GM04503 (cell line): ENCODE measurements around the gene COL27A1.

Experiments used
- DNase-seq: peaks from one replicate; pipeline ENCODE4 v3.0.0-alpha.2; 2012; ENCODE audit warnings: low read depth

COL27A1 gene

DNA sequence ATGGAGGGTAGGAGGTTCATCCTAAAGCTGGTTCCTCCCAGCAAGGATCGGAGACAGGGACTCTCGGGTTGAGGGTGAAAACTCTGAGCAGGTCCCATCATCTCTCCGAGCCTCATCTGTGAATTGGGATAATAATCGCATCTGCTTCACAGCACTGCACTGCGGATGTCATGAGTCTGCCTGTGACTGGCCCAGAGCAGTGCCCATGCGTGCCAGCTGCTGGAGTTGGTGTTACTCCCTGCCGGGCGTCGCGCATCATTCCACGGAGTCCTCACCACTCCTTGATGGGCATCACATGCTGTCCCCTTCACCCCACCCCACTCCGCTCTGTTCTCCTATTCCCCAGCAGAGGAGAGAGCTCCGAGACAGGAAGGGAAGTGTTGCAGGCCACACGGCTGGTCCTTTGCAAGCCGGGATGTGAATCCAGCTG is 132.4 kb downstream of the COL27A1 start:
- no peak for DNase-seq

DNA sequence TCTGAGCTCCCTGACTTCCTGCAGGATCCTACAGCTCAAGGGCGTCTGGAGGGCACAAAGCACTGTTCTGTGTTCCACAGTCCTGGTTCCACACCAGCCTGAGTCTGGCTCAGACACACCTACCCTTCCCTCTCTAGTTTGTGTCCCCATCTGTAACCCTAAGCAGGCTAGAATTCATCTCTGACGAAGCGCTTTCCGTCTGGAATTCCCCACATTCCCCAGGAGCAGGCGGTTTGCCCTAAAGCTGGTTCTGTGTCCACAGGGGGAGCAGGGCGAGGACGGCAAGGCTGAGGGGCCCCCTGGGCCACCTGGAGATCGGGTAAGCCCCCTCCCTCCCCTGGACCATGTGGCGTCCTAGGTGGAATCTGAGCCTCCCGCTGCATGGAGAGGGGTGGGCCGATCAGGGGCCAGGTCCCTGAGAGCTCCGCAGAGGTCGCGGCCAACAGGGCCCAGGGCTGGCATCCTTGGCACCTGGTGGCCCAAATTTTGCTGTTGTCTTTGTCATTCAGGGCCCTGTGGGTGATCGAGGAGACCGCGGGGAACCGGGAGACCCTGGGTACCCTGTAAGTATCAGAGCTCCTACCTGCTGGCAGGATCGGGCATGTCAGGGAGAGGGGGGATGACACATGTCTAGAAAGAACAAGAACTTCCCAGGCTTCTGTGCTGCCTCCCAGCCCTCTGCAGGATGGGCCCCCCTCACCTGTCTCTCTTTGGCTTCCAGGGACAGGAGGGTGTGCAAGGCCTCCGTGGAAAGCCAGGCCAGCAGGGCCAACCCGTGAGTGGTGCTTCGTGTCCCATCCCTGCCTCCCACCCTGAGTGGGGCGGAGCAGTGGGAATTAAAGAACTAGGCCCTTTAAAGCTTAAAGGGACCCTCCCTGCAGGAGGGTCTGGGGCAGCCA is 133.1 kb downstream of the COL27A1 start:
- DNase-seq: no peak

DNA sequence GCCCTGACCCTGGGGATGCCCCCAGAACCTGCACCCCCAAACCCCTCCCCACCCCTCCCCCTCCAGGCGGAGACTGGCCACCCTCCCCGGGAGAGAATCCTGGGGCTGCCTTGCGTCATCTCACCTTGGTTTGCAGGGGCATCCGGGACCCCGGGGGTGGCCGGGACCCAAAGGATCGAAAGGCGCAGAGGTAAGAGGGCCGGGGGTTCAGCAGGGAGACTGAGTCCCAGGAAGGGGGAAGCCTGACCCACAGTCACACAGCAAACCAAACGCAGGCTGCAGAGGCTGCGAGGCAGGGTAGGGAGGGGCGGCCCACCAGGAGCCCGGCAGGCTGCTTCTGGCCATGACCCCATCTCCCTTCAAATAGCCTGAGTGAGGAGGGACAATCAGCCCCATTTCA is 133.8 kb downstream of the COL27A1 start:
- no peak for DNase-seq

DNA sequence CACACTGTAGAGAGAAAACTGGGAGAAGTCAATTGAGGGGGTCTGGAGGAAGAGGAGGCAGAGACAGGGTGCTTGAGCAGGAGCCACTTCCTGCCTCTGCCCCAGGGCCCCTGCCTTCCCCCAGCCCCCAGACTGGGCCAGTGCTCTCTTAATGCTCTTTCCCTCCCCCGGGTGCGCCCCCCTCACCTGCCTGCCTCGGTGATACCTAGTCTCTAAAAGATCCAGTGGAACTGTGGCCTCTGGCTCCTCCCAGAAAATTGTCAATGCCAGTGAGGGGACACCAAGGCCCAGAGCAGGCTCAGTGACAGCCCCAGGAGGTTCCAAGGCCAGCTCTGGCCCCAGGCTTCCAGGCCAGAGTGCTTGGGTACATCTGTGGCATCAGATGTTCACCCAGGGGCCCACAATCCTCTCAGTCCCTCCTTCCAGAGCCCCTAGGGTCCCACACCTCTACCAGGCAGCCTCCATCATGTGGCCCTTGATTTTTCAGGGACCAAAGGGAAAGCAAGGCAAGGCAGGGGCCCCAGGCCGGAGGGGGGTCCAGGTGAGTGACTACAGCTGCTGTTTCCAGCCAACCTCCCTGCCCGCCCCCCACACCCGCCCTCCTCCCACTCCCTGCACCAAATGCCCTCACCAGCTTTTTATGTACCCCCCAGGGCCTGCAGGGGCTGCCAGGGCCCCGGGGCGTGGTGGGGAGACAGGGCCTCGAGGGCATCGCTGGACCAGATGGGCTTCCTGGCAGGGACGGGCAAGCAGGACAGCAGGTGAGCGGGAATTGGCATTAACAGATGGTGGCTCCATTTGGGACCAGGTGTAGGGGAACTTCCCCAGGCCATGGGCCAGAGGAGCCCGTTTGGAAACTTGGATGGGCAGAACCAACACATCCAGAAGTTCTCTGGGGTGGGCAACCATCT is 134.5 kb downstream of the COL27A1 start:
- DNase-seq: no peak

DNA sequence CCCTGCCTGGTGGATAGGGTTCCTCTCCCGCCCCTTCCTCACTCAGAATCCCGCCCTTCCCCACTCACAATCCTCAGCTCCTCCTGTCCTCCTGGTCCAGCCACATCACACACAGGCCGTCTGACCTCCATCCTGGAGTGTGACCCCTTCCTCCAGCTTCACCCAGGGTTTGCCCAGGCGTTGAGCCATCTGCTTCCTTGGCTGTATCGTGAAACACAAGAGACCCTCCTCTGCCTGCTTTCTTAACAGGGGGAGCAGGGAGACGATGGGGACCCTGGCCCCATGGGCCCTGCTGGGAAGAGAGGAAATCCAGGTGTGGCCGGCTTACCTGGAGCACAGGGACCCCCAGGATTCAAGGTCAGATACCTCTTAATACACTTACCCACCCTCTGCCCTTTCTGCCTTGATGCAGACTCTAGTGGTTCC is 135.2 kb downstream of the COL27A1 start:
- no peak for DNase-seq

DNA sequence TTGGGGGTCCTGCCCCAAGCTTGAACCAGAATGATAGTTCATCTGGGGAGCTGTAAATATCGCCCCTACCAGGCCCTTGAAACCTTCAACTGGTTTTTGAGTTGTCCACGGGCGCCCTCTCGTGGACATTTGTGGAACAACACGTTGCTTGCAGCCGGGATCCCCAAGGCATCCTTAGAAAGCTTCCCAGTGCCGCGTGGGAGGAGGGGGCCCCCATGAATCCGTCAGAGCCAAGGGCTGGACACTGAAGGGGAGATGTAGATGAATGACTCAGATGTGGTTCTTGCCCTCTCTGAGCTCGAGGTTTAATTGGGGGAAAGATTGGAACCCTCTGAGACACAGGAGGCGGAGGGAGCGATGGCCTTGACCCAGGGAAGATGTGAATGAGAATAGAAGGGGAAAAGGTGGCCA is 135.7 kb downstream of the COL27A1 start:
- DNase-seq: no peak

DNA sequence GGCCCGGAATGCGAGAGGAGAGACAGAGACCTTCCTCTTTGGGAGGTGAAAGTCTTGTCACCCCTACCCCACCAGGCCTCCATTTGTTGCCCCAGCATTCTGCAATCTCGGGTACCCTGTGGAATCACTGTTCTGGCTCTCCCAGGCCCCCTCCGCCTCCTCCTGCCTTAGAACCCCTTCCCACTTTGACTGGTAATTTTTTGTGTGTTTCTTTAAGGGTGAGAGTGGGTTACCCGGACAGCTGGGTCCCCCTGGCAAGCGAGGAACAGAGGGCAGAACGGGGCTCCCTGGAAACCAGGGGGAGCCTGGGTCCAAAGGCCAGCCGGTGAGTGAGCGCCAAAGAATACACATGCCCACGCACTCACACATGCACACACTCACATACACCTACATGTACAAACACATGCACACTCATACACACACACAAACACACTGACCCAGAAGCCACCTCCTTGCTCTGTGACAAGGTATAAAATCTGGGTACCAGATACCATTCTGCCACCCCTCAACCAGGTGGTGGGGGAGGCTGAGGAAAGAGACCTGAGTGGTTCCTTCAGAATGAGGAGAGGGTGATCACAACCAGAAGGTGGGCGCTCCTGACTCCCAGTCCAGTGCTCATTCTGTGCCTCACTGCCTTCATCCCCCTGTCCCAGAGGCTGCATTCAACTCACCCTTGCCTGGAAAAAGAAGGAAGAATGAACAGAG is 136.7 kb downstream of the COL27A1 start:
- DNase-seq: no peak

DNA sequence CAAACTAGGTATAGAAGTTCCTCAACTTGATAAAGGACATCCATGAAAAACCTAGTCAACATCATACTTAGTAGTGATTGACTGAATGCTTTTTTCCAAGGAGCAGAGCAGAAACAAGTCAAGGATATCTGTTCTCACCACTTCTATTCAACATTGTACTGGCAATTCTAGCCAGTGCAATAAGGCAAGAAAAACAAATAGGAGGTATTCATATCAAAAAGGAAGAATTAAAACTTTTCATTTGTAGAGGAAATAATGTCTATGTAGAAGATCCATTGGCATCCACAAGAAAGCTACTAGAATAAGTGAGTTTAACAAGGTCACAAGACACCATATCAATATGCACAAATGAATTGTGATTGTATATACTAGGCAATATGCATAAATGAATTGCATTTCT is 139.3 kb downstream of the COL27A1 start:
- no peak for DNase-seq

DNA sequence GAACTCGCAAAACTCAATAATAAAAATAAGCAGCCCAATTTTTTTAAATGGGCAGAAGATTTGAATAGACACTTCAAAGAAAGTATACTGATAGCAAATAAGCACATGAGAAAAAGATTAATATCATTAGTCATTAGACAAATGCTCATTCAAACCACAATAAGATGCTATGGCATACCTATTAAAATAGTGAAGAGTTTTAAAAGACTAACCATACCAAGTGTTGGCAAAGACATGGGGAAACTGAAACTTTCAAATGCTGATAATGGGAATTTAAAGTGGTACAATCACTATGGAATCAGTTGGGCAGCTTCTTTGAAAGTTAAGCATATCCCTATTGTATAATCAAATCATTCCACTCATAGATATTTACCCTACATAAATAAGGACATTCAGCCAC is 141.0 kb downstream of the COL27A1 start:
- no peak for DNase-seq

DNA sequence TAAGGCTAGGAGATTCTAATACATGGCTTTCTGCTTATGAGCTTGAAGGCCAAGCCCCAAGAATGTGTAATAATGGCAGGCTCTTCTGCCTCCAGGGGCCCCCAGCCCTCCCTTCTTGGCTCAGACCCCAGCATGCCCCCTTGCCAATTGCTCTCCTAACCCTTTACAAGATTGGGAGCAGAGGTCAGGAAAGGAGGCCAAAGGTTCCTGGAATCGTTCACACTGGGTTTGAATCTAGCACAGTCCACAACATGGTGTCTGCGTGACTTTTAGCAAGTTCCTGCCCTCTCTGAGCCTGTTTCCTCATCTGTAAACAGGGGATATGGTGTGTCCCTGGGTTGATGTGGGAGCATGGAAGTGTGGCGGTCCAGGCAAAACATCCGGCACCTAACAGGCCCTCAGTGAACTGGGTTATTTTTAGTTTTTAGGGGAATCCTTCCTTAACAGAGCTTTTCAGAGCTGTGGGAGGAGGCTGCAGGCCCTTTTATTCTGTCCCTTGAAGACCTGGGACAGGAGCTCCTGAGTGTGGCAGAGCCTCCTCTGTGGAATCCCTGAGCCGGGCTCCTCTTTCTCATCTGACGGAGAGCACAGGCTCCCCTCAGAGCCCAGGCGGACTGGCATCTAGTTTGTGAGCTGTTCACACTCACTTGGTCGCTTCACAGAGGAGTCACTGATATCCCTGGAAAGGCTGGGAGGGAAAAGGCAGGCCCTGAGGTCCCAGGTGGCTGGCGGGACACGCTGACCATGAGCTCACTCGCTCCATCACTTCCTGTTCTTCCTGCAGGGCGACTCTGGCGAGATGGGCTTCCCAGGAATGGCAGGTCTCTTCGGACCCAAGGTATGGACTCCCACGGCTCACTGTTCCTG is 144.2 kb downstream of the COL27A1 start:
- no peak for DNase-seq

DNA sequence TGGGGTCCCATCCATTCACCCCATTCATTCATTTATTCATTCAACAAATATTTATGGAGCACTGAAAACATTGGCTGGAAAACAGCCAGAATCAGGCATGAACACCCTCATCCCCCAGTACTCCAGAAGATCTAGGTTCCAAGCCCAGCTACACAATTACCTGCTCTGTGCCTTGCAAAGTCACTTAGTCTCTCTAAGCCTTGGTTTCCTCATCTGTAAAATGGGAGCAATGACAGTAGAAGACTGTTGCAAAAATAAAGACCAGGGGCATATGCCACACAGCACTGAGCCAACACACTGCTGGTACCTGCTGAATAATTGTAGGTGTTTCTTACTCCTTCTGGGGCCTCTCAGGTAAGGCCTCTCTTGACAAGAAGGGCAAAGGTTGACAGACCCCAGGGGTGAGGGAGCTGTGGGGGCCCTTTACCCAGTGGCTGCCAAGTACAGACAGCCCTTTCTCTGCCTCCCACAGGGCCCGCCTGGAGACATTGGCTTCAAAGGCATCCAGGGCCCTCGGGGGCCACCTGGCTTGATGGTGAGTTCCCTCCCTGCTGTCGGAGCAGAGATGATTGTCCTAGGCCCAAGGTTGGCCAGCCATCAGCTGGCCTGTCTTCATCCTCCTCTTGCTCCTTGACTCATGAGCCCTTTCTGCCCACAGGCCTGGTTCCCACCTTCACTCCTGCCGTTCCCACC is 145.0 kb downstream of the COL27A1 start:
- DNase-seq: no peak

DNA sequence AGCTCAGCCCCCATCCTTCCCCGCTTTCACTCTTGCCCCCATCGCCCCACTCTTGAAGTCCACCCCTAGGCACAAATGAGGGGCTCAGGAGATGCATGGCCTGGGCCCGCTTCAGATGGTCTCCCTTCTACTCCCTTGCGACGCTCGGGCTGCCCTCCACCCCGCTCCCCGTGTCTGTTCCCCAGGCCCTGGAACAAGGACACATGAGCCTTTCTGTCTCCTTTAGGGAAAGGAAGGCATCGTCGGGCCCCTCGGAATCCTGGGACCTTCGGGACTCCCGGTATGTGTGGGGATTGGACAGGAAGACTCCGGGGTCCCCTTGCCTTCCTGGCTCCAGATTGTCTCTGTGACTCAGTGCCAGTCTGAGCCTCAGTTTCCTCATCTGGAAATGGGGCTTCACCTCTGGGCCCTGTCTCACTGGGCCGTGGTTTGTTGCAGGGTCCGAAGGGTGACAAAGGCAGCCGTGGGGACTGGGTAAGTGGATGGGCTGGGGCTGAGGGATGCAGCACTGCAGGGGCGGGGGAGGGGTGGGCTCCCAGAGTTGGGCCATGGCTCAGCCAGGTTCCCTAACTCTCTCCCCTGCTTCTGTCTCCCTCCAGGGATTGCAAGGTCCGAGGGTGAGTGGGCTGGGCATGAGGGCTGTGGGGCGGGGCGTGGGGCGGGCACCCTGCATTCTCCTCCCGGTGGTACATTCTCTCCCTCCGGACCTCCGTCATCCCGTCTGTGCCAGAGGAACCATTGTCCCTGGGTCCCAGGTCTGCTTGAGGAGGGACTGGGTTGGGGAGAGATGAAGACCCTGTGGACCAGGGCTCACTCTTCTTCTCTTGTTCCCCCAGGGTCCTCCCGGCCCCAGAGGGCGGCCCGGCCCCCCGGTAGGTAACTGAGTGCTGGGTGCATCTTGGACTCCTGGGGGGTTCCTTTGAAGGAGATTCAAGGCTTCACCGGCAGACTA is 145.8 kb downstream of the COL27A1 start:
- DNase-seq: no peak

DNA sequence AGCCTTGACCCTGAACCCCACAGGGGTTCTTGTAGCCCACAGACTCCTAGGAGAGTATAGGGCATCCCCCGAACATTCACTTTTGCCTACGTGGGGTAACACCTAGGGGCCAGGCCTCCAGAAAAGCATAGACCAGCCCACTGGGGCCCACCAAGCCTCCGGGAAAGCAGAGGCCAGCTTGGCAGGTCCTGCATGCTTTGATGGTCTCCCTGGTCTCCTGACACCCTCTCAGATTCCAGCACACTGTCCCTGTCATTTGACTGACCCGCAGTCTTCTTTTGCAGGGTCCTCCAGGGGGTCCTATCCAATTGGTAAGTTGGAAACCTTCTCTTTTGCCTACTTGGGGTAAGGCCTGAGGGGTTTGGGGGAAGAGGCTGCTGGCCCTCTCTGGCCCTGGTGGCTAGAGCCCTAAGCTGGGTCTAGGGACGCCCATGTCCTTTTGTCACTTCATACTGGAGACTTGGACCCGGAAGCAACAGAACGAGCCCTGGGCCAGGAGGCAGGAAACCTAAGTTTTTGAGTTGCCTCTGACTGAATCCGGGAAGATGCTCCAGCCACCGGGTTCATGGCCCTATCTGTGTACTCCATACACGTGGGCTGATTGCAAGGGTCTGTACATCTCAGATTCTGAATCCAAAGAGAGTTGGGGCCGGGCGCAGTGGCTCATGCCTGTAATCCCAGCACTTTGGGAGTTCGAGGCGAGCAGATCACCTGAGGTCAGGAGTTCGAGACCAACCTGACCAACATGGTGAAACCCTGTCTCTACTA is 146.6 kb downstream of the COL27A1 start:
- DNase-seq: no peak

DNA sequence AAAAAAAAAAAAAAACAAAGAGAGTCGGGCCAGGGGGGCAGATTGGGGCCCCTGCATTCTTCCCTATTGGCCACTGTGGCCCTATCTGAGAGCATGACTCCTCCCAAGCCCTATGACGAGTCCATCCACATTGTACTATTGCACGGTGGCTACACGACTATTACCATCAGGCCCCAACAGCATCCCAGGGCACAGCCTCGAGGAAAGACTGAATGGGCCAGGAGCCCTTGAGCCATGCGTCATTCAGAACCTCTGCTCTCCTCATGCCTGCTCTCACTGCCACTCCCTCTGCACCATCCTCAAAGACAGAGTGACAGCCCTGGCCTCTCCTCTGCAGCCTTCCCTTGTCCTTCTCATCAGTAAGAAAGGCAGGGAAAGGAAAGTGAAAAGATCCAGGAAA is 147.4 kb downstream of the COL27A1 start:
- DNase-seq: no peak

DNA sequence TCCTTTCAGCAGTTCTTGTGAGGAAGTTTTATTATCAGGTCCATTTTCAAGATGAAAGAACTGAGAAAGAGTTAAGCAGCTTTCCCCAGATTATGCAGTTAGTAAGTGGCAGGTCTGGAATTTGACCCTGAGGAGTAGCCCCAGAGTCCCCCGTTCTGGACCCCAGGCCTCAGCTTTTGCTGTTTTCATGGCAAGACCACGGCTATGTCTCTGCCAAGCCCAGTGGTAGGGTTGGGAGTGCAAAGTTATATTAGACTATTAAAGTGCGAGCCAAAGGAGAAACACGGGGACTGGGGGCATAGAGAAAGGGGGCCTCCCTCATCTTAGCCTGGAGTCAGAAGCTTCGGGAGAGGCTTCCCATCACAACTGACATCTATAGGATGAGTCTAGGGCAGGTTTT is 148.2 kb downstream of the COL27A1 start:
- DNase-seq: no peak

DNA sequence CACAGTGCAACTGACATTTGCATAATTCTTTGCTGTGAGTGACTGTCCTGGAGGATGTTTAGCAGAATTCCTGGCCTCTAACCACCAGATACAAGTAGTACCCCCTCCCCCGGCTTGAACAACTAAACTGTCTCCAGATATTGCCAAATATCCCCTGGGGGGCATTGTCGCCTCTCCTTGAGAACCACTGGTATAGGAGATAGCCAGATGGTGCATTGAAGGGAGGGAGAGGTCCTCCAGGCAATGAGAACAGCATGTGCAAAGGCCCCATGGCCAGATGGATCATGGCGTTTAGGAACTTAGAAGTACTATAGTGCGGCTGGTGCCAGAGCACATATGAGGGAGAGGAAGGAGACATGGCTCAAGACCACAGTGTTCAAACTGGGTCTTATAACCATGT is 148.6 kb downstream of the COL27A1 start:
- no peak for DNase-seq

DNA sequence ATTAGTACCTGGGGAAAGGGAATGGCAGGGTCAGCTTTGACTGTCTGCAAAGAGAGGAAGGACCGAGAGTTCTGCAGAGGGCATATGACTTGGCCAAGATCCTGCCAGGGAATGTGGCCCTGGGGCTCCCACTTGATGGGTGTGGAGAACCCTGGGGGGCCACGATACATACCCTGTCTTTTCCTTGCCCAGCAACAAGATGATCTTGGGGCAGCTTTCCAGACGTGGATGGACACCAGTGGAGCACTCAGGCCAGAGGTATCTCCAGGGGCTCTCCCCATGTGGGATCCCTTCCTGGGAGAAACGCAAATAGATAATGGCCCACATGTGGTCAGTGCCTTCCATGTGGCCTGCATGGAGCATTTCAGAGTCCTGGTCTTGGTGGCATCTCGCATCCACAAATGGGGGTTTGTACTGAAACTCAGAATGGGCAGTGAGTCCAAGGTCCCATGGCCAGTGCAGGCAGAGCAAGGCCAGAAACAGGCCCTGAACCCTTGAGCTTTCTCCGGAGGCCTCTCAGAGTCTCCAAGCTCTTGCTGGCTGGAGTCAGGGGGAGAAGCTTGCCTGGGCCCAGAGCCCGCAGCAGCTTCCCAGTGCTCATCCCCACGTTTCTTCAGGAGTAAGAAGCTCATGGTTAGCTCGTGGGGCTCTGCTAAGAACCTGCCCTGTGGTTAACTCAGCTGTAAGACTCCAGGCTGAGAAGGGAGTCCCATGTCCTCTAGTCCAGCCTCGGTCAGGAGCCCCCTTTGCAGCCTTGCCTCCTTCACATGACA is 149.3 kb downstream of the COL27A1 start:
- no peak for DNase-seq

DNA sequence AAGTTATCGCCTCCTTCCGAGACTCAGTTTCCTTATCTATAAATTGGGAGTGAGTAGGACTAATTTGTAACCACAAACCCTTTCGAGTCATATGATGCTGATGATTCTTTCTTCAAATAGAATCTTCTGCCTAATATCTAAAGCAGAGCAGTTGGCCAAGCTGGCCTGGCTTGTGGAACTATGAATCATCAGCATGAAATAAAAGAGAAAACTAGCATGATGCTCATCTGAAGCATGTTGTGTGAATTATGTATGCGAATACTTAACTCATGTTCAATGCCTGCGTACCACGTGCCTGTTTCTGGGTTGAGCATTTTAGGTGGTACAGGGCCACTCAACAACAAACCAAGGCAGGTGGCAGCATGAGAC is 152.5 kb downstream of the COL27A1 start:
- DNase-seq: no peak
